ENCODE data around the gene STARD3NL. TPM values are rescaled to one million over a fixed set of nuclear protein-coding genes. Genes with fewer than 3 reads are reported as not detected.
A peak's percentile ranks its signal among the peaks of the same experiment; 100 is the strongest.
"Not testable (repeated sequence)": the region's sequence is repeated elsewhere in the genome, so short reads cannot be mapped to it uniquely, and the experiment has no call there.

STARD3NL gene
- total RNA-seq, 2 experiments from 2014 or later = 24.4 to 28.9 TPM

DNA sequence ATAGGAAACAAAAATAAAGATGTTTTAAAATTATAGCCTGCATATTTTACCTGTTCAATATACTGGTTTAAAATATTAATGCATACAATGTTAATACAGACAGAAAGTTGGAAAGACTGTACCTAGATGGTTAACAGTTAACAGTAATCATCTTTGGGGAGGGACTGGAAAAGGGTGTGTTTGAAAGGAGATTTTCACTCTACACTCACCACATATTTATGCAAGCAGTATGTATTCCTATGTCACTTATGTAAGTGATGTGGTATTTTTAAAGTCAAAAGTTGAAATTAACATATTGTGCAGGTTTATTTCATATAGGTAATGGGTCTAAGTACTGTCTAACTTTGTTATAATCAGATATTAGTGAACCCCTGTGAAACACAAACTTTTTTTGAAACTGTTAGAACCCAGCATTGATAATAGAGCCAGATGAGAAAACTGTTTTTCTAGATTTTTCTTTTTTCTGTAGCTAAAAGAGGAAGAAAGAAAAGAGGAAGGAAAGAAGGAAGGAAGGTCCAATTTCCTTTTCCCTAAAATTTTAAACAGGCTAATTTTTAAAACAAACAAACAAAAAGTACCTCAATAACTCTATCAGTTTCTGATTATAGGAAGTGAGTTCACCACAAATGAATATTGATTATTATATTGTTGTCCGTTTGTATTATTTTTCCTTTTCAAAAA is 9.0 kb upstream of the STARD3NL start:
- CTCF ChIA-PET = interaction anchor here (0.6 to 1.2 kb wide), 3 partner anchors 27 to 201 kb away, joined by 3 to 7 read pairs (median 3); no protein-coding TSS in a partner anchor
- peaks cover 20% of the 10 kb centered on the region for H3K4me1 Mint-ChIP-seq

DNA sequence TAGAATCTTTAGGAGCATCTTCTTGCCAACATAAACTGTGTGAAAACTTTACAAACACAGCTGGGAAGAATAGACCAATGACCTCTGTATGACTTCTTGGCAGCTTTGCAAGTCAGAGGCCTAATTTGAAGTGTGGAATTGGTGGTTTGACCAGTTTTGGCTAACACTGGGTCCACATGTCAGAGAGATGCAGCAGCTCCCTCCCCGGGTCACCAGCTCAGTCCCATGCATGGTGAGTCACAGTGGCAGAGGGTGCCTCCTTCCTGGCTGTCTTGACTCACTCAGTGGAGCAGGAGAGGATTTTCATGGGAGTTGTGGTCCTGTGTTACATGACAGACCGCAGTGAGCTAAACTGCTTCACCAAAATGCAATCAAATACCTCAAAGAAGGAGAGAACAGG is 8.2 kb upstream of the STARD3NL start:
- CTCF ChIA-PET = interaction anchor here (1.2 kb wide), 2 partner anchors 37 to 61 kb away, joined by 3 to 7 read pairs; no protein-coding TSS in a partner anchor
- Mint-ChIP-seq H3K4me1 (peaks cover 23% of the 10 kb centered on the region), H3K27ac (no peak overlapping the region), H3K27me3 (peaks cover 39% of the 10 kb centered on the region), H3K4me3 (no peak overlapping the region), H3K9me3 (peaks cover 3% of the 10 kb centered on the region), H3K36me3 (ENCODE audit: low read depth) (peaks cover 2% of the 10 kb centered on the region)
- no peak for DNase-seq
- POLR2A ChIA-PET = no interaction called here

More for the DNA sequence above, 9.0 kb upstream of the STARD3NL start:
- Mint-ChIP-seq H3K4me3 (no peak overlapping the region), H3K27me3 (peaks cover 42% of the 10 kb centered on the region), H3K9me3 (peaks cover 3% of the 10 kb centered on the region), H3K27ac (no peak overlapping the region), H3K36me3 (ENCODE audit: low read depth) (peaks cover 2% of the 10 kb centered on the region)
- POLR2A ChIA-PET = no interaction called here
- no peak for DNase-seq

DNA sequence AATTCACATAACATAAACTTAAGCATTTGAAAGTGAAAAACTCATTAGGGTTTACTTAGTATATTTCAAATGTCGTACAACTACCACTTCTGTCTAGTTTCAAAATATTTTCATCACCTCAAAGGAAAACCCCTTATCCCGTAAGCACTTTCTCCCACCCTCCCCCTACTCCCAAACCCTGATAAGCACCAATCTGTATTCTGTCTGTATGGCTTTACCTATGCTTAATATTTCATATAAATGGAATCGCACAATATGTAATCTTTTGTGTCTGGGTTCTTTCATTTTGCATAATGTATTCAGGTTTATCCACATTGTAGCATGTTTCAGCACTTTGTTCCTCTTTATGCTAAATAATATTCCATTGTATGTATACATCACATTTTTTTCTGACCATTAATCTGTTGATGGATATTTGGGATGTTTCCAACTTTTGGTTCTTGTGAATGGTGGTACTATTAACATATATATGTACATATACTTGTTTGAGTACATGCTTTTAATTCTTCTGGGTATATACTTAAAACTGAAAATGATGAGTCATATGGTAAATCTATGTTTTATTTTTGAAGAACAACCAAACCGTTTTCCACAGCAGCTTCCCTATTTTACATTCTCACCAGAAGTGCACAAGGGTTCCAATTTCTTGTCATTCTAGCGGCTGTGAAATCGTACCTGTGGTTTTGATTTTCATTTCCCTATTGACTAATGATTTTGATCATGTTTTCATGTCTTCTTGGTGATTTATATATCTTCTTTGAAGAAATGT is 6.2 kb upstream of the STARD3NL start:
- H3K36me3 Mint-ChIP-seq (ENCODE audit: low read depth) = peaks cover 2% of the 10 kb centered on the region
- POLR2A ChIA-PET = no interaction called here
- peaks cover 39% of the 10 kb centered on the region for H3K27me3 Mint-ChIP-seq
- peaks cover 3% of the 10 kb centered on the region for H3K9me3 Mint-ChIP-seq
- no peak for DNase-seq
- H3K27ac Mint-ChIP-seq = no peak overlapping the region
- CTCF ChIA-PET = interaction anchor here (0.6 to 1.2 kb wide), 2 partner anchors 196 to 198 kb away, joined by 3 to 5 read pairs; no protein-coding TSS in a partner anchor
- H3K4me1 Mint-ChIP-seq = peaks cover 23% of the 10 kb centered on the region
- no peak overlapping the region for H3K4me3 Mint-ChIP-seq

DNA sequence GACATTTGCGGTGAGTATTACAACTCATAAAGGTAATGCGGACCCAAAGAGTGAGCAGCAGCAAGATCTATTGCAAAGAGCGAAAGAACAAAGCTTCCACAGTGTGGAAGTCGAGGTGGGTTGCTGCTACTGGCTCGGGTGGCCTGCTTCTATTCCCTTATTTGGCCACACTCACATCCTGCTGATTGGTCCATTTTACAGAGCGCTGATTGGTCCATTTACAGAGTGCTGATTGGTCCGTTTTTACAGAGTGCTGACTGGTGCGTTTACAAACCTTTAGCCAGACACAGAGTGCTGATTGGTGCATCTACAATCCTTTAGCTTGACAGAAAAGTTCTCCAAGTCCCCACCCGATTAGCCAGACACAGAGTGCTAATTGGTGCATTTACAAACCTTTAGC is 2.5 kb upstream of the STARD3NL start:
- Mint-ChIP-seq H3K27me3 (peaks cover 18% of the 10 kb centered on the region), H3K4me1 (peaks cover 44% of the 10 kb centered on the region)
- H3K9me3 Mint-ChIP-seq; CTCF ChIA-PET; H3K27ac Mint-ChIP-seq; POLR2A ChIA-PET; DNase-seq; H3K36me3 Mint-ChIP-seq (ENCODE audit: low read depth); H3K4me3 Mint-ChIP-seq: not testable (repeated sequence)

DNA sequence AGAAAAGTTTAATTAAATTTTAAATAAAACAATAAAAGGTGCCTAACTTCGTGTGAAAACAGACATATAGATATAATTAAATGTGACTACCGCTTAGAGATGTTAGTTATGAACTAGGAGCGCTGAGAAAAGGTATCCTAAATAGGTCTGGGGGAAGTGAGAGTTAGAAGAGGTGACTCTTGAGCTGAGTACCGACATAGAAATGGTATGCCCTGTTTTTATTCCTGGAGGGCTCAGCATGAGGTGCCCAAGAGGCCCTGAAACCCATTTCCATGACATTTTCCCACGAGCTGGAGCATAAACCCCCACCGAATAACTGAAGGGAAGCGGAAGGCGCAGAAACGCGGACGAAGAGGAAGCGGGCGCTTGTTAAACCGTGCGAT is 433 bp upstream of the STARD3NL start:
- peak overlapping the region; percentile 75 for H3K27ac Mint-ChIP-seq
- DNase-seq = no peak
- peaks cover 8% of the 10 kb centered on the region for H3K27me3 Mint-ChIP-seq
- peaks cover 37% of the 10 kb centered on the region for H3K4me1 Mint-ChIP-seq
- CTCF ChIA-PET = interaction anchor here (0.7 to 1.8 kb wide), 11 partner anchors 15 to 198 kb away, joined by 3 to 19 read pairs (median 4); no protein-coding TSS in a partner anchor
- no peaks in the 10 kb centered on the region for H3K36me3 Mint-ChIP-seq (ENCODE audit: low read depth)
- peak overlapping the region; percentile 95 for H3K4me3 Mint-ChIP-seq
- POLR2A ChIA-PET = interaction anchor here (0.7 to 1.3 kb wide), 3 partner anchors 38 to 172 kb away, joined by 3 to 4 read pairs (median 3); no protein-coding TSS in a partner anchor
- peaks cover 3% of the 10 kb centered on the region for H3K9me3 Mint-ChIP-seq

DNA sequence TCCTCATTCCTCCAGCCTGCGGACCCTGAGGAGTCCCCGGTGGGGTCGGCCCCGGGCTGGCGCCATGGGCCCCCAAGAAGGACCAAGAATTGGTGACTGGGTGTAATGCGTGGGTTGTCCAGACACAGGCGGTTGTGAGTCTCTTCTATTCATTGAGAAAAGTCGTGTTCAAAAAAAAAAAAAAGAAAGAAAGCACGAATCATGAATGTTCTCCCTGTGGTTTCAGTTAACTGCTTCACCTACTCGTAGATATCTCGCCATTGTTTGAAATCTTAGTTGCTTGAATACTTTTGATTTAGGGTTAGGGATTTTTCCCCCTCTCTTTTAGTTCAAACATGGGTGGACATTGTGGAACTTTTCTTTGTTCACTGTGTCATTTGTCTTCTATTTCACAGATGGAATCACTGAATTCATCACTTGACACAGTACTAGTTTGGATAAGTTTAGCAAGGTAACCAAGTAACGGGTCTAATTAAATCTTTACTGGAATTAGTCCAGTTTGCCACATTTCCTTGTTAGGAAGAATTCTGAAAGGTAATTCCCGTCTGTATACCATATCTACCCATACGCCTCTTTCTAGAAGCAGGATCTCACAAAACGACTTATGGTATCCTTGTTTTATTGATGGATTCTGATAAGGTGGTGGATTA is 775 bp downstream of the STARD3NL start:
- no peak for DNase-seq
- H3K4me3 Mint-ChIP-seq = peak overlapping the region; percentile 95
- CTCF ChIA-PET = interaction anchor here (1.2 to 1.8 kb wide), 8 partner anchors 38 to 197 kb away, joined by 3 to 19 read pairs (median 5); no protein-coding TSS in a partner anchor
- POLR2A ChIA-PET = interaction anchor here (1.2 to 1.3 kb wide), 2 partner anchors 54 to 171 kb away, joined by 3 read pairs; no protein-coding TSS in a partner anchor
- peaks cover 2% of the 10 kb centered on the region for H3K36me3 Mint-ChIP-seq (ENCODE audit: low read depth)
- H3K9me3 Mint-ChIP-seq = peaks cover 1% of the 10 kb centered on the region
- peaks cover 6% of the 10 kb centered on the region for H3K27me3 Mint-ChIP-seq
- H3K27ac Mint-ChIP-seq = peak overlapping the region; percentile 78
- H3K4me1 Mint-ChIP-seq = peaks cover 36% of the 10 kb centered on the region

DNA sequence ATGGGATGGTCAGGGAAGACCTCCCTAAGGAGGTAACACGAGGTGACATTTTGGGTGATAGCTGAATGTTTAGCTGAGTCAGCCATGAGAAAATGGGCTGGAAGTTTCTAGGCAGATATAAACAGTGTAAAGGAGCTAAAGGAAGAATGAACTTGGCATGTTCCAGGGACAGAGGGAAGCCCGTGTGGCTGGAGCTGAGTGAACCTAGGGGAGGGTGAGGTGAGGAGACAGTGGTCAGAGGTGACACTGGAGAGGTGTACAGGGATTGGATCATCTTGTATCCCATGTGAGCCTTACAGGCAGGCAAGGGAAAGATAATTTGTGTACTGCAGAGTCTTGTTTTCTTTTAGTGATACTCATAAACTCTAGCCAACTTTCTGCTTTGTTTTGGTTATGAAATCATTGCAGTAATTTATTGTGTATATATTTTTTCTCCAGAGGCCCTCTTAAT is 1.8 kb downstream of the STARD3NL start:
- H3K9me3 Mint-ChIP-seq = peaks cover 5% of the 10 kb centered on the region
- peaks cover 7% of the 10 kb centered on the region for H3K36me3 Mint-ChIP-seq (ENCODE audit: low read depth)
- H3K27me3 Mint-ChIP-seq = peaks cover under 1% of the 10 kb centered on the region
- H3K4me1 Mint-ChIP-seq = peaks cover 35% of the 10 kb centered on the region
- H3K4me3 Mint-ChIP-seq = peak overlapping the region; percentile 7
- CTCF ChIA-PET = interaction anchor here (1.0 to 3.4 kb wide), 6 partner anchors 36 to 195 kb away, joined by 3 to 23 read pairs (median 6); no protein-coding TSS in a partner anchor
- DNase-seq = no peak
- no peak overlapping the region for H3K27ac Mint-ChIP-seq
- POLR2A ChIA-PET = interaction anchor here (1.5 to 1.8 kb wide), 2 partner anchors 27 to 36 kb away, joined by 3 to 4 read pairs; no protein-coding TSS in a partner anchor

DNA sequence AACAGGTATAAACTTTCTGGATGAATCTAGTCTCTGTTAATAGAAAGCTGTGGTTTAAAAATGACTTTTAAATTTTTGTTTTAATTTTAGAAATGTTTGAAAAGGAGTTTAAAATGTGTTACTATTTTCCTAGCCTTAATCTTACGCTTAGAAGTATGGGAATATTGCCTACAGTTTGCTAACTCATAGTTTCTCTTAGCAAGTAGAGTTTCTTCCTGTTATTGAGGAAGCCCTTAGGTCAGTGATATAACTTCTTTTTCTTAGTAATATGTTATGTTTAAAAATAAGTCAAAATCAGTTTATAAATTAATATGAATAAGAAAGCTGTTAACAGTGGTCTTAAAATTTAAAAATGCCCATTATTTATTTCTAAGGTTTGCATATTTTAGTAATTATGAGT is 3.1 kb downstream of the STARD3NL start:
- Mint-ChIP-seq H3K4me1 (peaks cover 34% of the 10 kb centered on the region), H3K9me3 (peaks cover 5% of the 10 kb centered on the region), H3K27me3 (no peaks in the 10 kb centered on the region), H3K27ac (no peak overlapping the region), H3K36me3 (ENCODE audit: low read depth) (peaks cover 15% of the 10 kb centered on the region), H3K4me3 (no peak overlapping the region)
- no peak for DNase-seq
- ChIA-PET CTCF (interaction anchor here (1.1 to 3.4 kb wide), 6 partner anchors 11 to 194 kb away, joined by 3 to 23 read pairs (median 6); no protein-coding TSS in a partner anchor), POLR2A (interaction anchor here (1.5 to 1.8 kb wide), 2 partner anchors 26 to 35 kb away, joined by 3 to 4 read pairs; no protein-coding TSS in a partner anchor)

DNA sequence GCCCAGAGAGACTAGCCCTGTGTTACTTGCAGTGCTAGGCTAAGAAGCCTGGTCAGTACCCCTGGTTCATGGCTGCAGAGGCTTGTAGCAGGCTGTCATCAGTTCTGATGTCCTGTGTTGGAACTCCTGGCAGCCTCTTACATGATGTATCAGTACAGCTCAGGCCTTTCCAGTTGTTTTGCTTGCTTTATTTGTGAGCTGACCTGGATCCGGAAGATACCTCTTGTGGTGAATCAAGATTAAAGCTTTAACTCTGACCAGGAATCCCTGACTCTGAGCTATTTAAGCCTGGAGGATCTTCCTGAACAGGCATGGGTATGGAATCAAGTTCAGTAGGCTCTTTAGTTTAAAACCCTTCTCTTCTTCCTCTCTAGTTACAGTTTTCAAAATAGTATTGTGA is 4.4 kb downstream of the STARD3NL start:
- no peaks in the 10 kb centered on the region for H3K27me3 Mint-ChIP-seq
- H3K4me3 Mint-ChIP-seq = no peak overlapping the region
- H3K36me3 Mint-ChIP-seq (ENCODE audit: low read depth) = peaks cover 18% of the 10 kb centered on the region
- CTCF ChIA-PET = interaction anchor here (0.6 to 3.4 kb wide), 4 partner anchors 10 to 186 kb away, joined by 3 to 23 read pairs (median 4); no protein-coding TSS in a partner anchor
- H3K27ac Mint-ChIP-seq = no peak overlapping the region
- peaks cover 34% of the 10 kb centered on the region for H3K4me1 Mint-ChIP-seq
- peaks cover 5% of the 10 kb centered on the region for H3K9me3 Mint-ChIP-seq
- DNase-seq = no peak
- POLR2A ChIA-PET = no interaction called here

DNA sequence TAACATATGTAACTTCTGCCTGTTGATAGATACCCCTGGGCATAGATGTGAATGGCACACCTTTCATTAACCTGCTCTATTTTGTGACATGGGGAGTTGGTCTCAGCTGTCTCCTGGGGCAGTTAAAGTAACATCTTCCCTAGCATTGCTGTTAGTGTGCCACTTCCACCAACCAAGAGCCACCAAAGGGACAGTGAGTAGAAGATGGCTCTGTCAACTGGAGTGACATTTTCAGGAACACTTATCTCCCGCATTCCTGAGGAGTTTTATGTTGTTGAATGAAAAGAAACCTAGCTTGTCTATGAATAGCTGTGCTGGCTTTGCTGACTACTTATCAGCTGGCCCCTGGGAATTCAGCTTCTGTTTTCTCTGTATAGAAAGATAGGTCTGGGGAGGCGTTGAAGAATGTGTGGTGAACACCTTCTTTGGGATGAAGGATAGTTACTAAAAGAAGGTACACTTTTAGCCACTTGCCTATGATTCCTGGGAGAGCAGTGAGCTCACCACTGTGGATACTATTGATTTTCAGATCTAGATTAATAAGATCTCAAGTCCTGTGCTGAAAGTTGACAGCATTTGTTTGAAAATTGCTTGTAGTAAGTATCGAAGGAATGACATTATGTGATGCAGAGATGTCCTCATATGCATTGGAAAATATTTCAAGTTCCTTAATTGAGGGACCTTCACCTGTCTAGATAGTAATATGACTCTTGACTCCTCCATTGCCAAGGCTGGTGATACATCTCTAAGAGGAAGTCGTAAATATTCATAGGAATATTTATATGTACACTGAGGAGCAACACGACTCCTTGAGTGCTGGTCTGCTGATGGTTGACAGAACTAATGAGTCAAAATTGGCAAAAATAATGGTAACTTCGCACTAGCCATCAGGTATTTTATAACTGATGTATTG is 7.6 kb downstream of the STARD3NL start:
- H3K4me1 Mint-ChIP-seq = peaks cover 12% of the 10 kb centered on the region
- H3K9me3 Mint-ChIP-seq = peaks cover 5% of the 10 kb centered on the region
- ChIA-PET CTCF (interaction anchor here (1.0 to 1.5 kb wide), 2 partner anchors 30 to 184 kb away, joined by 3 to 6 read pairs; no protein-coding TSS in a partner anchor), POLR2A (no interaction called here)
- DNase-seq = no peak
- H3K4me3 Mint-ChIP-seq = no peak overlapping the region
- H3K27me3 Mint-ChIP-seq = no peaks in the 10 kb centered on the region
- peaks cover 21% of the 10 kb centered on the region for H3K36me3 Mint-ChIP-seq (ENCODE audit: low read depth)
- no peak overlapping the region for H3K27ac Mint-ChIP-seq

DNA sequence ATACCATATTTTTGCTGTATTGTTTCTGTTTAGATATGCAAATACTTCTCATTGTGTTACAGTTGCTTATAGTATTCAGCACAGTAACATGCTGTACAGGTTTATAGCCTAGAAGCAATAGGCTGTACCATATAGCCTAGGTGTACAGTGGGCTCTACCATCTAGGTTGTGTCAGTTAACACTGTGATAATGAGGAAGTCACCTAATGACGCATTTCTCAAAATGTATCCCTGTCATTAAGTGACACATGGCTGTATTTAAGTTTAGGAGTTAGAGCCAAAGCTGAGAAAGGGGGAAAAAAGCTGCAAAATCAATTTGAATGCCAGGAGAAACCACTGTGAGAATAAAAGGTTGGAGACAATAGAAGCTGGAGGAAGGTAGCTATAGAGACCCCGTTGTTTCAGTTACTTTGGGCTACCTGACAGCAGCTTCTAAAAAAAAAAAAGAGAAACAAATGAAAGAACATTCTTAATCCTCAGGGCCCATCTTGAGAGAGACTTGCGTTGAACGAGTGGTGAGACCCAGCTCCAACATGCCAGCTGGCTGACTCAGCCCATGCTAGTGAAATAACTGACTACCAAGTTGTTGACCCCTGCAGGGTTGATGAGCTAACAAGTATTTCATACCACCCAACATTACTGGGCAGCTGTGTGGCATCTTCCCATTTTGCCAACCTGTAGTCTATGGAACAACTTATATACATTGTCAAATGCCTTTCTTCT is 8.7 kb downstream of the STARD3NL start:
- Mint-ChIP-seq H3K36me3 (ENCODE audit: low read depth) (peaks cover 28% of the 10 kb centered on the region), H3K27me3 (no peaks in the 10 kb centered on the region), H3K27ac (no peak overlapping the region), H3K4me1 (peaks cover 9% of the 10 kb centered on the region), H3K4me3 (no peak overlapping the region), H3K9me3 (peaks cover 7% of the 10 kb centered on the region)
- CTCF ChIA-PET = interaction anchor here (0.9 to 1.5 kb wide), 4 partner anchors 9 to 183 kb away, joined by 3 to 6 read pairs (median 3); no protein-coding TSS in a partner anchor
- no peak for DNase-seq
- POLR2A ChIA-PET = no interaction called here
